H9 (cell line): ENCODE data around the gene DNAH8. TPM values are rescaled to one million over a fixed set of nuclear protein-coding genes. Genes with fewer than 3 reads are reported as not detected.

Experiments used
- DNase-seq: peaks from one replicate; pipeline ENCODE4 v3.0.0-alpha.2; 2017
- H2AFZ ChIP-seq: one replicate; pipeline ENCODE4 v1.6.1; 2013; ENCODE audit warnings: mild to moderate bottlenecking, low read length, control low read depth, moderate library complexity
- H2AK5ac ChIP-seq: 2 replicates; pipeline ENCODE4 v1.6.1; 2013; ENCODE audit warnings: low read length, control low read depth, mixed read lengths; ENCODE audit not compliant: insufficient read length
- H2BK120ac ChIP-seq: one replicate; pipeline ENCODE4 v1.6.1; 2013; ENCODE audit warnings: low read depth, mild to moderate bottlenecking, low read length, control low read depth, inconsistent platforms; ENCODE audit not compliant: poor library complexity, severe bottlenecking
- H2BK12ac ChIP-seq: 2 replicates; pipeline ENCODE4 v1.6.1; 2013; ENCODE audit warnings: low read length, control low read depth, mixed read lengths, low read depth; ENCODE audit not compliant: insufficient read length
- H2BK15ac ChIP-seq: 2 replicates; pipeline ENCODE4 v1.6.1; 2013; ENCODE audit warnings: low read depth, low read length, control low read depth
- H2BK20ac ChIP-seq: one replicate; pipeline ENCODE4 v1.6.1; 2013; ENCODE audit warnings: low read depth, mild to moderate bottlenecking, low read length, control low read depth, inconsistent platforms; ENCODE audit not compliant: poor library complexity, severe bottlenecking
- H2BK5ac ChIP-seq: 2 replicates; pipeline ENCODE4 v1.6.1; 2013; ENCODE audit warnings: low read length, control low read depth, mixed read lengths; ENCODE audit not compliant: insufficient read length
- H3K14ac ChIP-seq: 2 replicates; pipeline ENCODE4 v1.6.1; 2013; ENCODE audit warnings: low read length, control low read depth; ENCODE audit not compliant: insufficient read depth
- H3K18ac ChIP-seq: 2 replicates; pipeline ENCODE4 v1.6.1; 2013; ENCODE audit warnings: low read depth, mild to moderate bottlenecking, mixed read lengths, low read length, control low read depth; ENCODE audit not compliant: insufficient read length
- H3K23ac ChIP-seq: 2 replicates; pipeline ENCODE4 v1.6.1; 2013; ENCODE audit warnings: low read length, control low read depth, mixed read lengths, low read depth; ENCODE audit not compliant: insufficient read length
- H3K23me2 ChIP-seq: 2 replicates; pipeline ENCODE4 v1.6.1; 2013; ENCODE audit warnings: low read depth, mild to moderate bottlenecking, mixed read lengths, low read length, control low read depth; ENCODE audit not compliant: insufficient read length, poor library complexity, severe bottlenecking
- H3K27ac ChIP-seq: 2 replicates; pipeline ENCODE4 v1.5.1; 2013; ENCODE audit warnings: low read length, control low read depth, mixed read lengths, low read depth; ENCODE audit not compliant: insufficient read length
- H3K27me3 ChIP-seq: 2 replicates; pipeline ENCODE4 v1.6.1; 2013; ENCODE audit warnings: low read length, control low read depth, inconsistent platforms; ENCODE audit not compliant: insufficient read depth
- H3K4ac ChIP-seq: 2 replicates; pipeline ENCODE4 v1.6.1; 2013; ENCODE audit warnings: low read depth, mild to moderate bottlenecking, control low read depth, inconsistent platforms, low read length, moderate library complexity
- H3K4me1 ChIP-seq: 2 replicates; pipeline ENCODE4 v1.6.1; 2013; ENCODE audit warnings: low read length, control low read depth, inconsistent platforms; ENCODE audit not compliant: insufficient read depth
- H3K4me2 ChIP-seq: 2 replicates; pipeline ENCODE4 v1.6.1; 2013; ENCODE audit warnings: low read length, control low read depth, mixed read lengths; ENCODE audit not compliant: insufficient read length, insufficient read depth
- H3K56ac ChIP-seq: 2 replicates; pipeline ENCODE4 v1.6.1; 2013; ENCODE audit warnings: low read depth, mild to moderate bottlenecking, mixed read lengths, low read length, control low read depth; ENCODE audit not compliant: insufficient read length
- H3K79me1 ChIP-seq: 2 replicates; pipeline ENCODE4 v1.6.1; 2013; ENCODE audit warnings: low read depth, mild to moderate bottlenecking, moderate library complexity, low read length, control low read depth, inconsistent platforms; ENCODE audit not compliant: insufficient read depth, poor library complexity, severe bottlenecking
- H3K79me2 ChIP-seq: 2 replicates; pipeline ENCODE4 v1.6.1; 2013; ENCODE audit warnings: low read length, control low read depth, inconsistent platforms; ENCODE audit not compliant: insufficient read depth
- H3K9ac ChIP-seq: 2 replicates; pipeline ENCODE4 v1.6.1; 2013; ENCODE audit warnings: low read length, control low read depth, mixed read lengths; ENCODE audit not compliant: insufficient read length; ENCODE audit errors: extremely low read depth
- H3K9me3 ChIP-seq: one replicate; pipeline ENCODE4 v1.6.1; 2013; ENCODE audit warnings: low read depth, low read length, inconsistent platforms; ENCODE audit not compliant: control insufficient read depth
- H3T11ph ChIP-seq: one replicate; pipeline ENCODE4 v1.6.1; 2013; ENCODE audit warnings: mild to moderate bottlenecking, low read length, control low read depth, inconsistent platforms
- H4K20me1 ChIP-seq: one replicate; pipeline ENCODE4 v1.6.1; 2013; ENCODE audit not compliant: control insufficient read depth, insufficient read length, insufficient read depth
- H4K5ac ChIP-seq: 2 replicates; pipeline ENCODE4 v1.6.1; 2013; ENCODE audit warnings: low read depth, mild to moderate bottlenecking, mixed read lengths, low read length, control low read depth; ENCODE audit not compliant: insufficient read length
- H4K8ac ChIP-seq: replicated peaks from 2 replicates; pipeline ENCODE4 v1.6.1; 2013; ENCODE audit warnings: low read length, control low read depth, mixed read lengths, low read depth; ENCODE audit not compliant: insufficient read length
- H4K91ac ChIP-seq: 2 replicates; pipeline ENCODE4 v1.6.1; 2013; ENCODE audit warnings: low read depth, mild to moderate bottlenecking, moderate library complexity, mixed read lengths, low read length, control low read depth; ENCODE audit not compliant: insufficient read length
- H3K27ac Mint-ChIP-seq, 3 experiments: 2 replicates in 2 of 3; 3 replicates in 1 of 3; pipeline ENCODE4 v1.8.0; 2020 to 2021; ENCODE audit warnings: mixed read lengths in 3 of 3, mild to moderate bottlenecking in 1 of 3, moderate library complexity in 1 of 3
- H3K27me3 Mint-ChIP-seq: 2 replicates; pipeline ENCODE4 v1.8.0; 2021; ENCODE audit warnings: low read depth, mild to moderate bottlenecking, moderate library complexity, mixed read lengths
- H3K36me3 Mint-ChIP-seq, 3 experiments: 2 replicates in 2 of 3; 3 replicates in 1 of 3; pipeline ENCODE4 v1.8.0; 2020 to 2021; ENCODE audit warnings: low read depth in 3 of 3, mixed read lengths in 3 of 3; ENCODE audit not compliant: insufficient read depth in 1 of 3
- H3K4me1 Mint-ChIP-seq, 2 experiments: 2 replicates each; pipeline ENCODE4 v1.8.0; 2020; ENCODE audit warnings: mixed read lengths in 2 of 2
- H3K4me3 Mint-ChIP-seq, 2 experiments: 2 replicates in 1 of 2; 3 replicates in 1 of 2; pipeline ENCODE4 v1.8.0; 2020 to 2021; ENCODE audit warnings: mild to moderate bottlenecking in 2 of 2, mixed read lengths in 2 of 2, moderate library complexity in 1 of 2
- H3K9me3 Mint-ChIP-seq, 2 experiments: 2 replicates in 1 of 2; 3 replicates in 1 of 2; pipeline ENCODE4 v1.8.0; 2020; ENCODE audit warnings: mild to moderate bottlenecking in 2 of 2, mixed read lengths in 2 of 2, moderate library complexity in 1 of 2
- WGBS: extraction: QIAGEN DNeasy Blood & Tissue Kit; methylation state at CpG from one replicate; pipeline ENCODE4 v1.1.7; 2013; ENCODE audit warnings: missing lambda C conversion rate, low lambda C conversion rate, mixed read lengths; ENCODE audit not compliant: insufficient read length; ENCODE audit errors: extremely low coverage; 5-methylcytosine and 5-hydroxymethylcytosine counted together
- total RNA-seq: library from RNA; stranded (reverse); gene quantifications from 2 replicates; pipeline ENCODE4 v1.2.1, GENCODE V29; 2021
- TF ChIP-seq, protein P1 (sequence below): fragments of 200-600 bp; sonication (generic); conservative IDR thresholded peaks from 3 replicates; pipeline ENCODE4 v1.8.0; 2021; ENCODE audit warnings: antibody characterized with exemption, mild to moderate bottlenecking

DNAH8 gene
- total RNA-seq, 1 experiment from 2014 or later, result not detected

DNA sequence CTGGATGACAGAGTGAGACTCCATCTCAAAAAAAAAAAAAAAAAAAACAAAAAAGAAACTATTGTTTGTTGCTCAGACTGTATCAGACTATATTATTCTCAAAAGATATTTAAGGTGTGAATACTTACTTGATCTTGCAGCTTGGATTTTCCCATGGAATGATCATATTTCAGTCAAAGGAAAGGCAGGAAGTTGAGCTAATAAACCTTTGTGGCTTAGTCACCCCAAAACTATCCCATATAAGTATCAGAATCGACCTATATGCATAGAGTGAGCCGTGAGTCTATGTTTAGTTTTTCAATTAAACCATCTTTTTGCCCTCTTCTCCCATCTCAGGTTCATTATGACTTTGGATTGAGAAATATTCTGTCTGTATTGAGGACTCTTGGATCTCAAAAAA is 152.6 kb downstream of the DNAH8 start:
- H3K4me1 ChIP-seq, result no peaks in the 10 kb centered on the region
- H3K14ac ChIP-seq, result no peak overlapping the region
- no peak overlapping the region for H2BK15ac ChIP-seq
- H4K8ac ChIP-seq, result no peak overlapping the region
- TF ChIP-seq, protein P1, sequence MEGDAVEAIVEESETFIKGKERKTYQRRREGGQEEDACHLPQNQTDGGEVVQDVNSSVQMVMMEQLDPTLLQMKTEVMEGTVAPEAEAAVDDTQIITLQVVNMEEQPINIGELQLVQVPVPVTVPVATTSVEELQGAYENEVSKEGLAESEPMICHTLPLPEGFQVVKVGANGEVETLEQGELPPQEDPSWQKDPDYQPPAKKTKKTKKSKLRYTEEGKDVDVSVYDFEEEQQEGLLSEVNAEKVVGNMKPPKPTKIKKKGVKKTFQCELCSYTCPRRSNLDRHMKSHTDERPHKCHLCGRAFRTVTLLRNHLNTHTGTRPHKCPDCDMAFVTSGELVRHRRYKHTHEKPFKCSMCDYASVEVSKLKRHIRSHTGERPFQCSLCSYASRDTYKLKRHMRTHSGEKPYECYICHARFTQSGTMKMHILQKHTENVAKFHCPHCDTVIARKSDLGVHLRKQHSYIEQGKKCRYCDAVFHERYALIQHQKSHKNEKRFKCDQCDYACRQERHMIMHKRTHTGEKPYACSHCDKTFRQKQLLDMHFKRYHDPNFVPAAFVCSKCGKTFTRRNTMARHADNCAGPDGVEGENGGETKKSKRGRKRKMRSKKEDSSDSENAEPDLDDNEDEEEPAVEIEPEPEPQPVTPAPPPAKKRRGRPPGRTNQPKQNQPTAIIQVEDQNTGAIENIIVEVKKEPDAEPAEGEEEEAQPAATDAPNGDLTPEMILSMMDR, result no peak
- H2BK20ac ChIP-seq, result no peak overlapping the region
- H3K36me3 Mint-ChIP-seq, result no peaks in the 10 kb centered on the region
- no peaks in the 10 kb centered on the region for H3K27me3 ChIP-seq
- no peak overlapping the region for H3K27ac Mint-ChIP-seq
- H4K20me1 ChIP-seq, result no peaks in the 10 kb centered on the region
- WGBS, result no CpG with 5 or more reads among the region's 2 CpGs
- H2BK120ac ChIP-seq, result no peak overlapping the region
- no peak overlapping the region for H3T11ph ChIP-seq
- no peak for DNase-seq
- H2AFZ ChIP-seq, result no peak overlapping the region
- H2AK5ac ChIP-seq, result no peak overlapping the region
- H3K4ac ChIP-seq, result no peak overlapping the region
- peaks cover 1 to 3% of the 10 kb centered on the region in 2 experiments; a peak in 3 of 4 replicates for H3K4me1 Mint-ChIP-seq
- H3K9me3 ChIP-seq, result no peaks in the 10 kb centered on the region
- H3K4me3 Mint-ChIP-seq, result no peak overlapping the region
- H3K27me3 Mint-ChIP-seq, result peaks cover 2% of the 10 kb centered on the region
- H3K79me1 ChIP-seq, result no peaks in the 10 kb centered on the region
- H3K9me3 Mint-ChIP-seq, result no peaks in the 10 kb centered on the region
- no peak overlapping the region for H3K4me2 ChIP-seq
- no peaks in the 10 kb centered on the region for H3K23me2 ChIP-seq
- no peak overlapping the region for H2BK5ac ChIP-seq
- H4K5ac ChIP-seq, result no peak overlapping the region
- H4K91ac ChIP-seq, result no peak overlapping the region
- no peak overlapping the region for H2BK12ac ChIP-seq
- H3K18ac ChIP-seq, result no peak overlapping the region
- no peaks in the 10 kb centered on the region for H3K79me2 ChIP-seq
- no peak overlapping the region for H3K23ac ChIP-seq
- H3K9ac ChIP-seq, result no peak overlapping the region
- H3K56ac ChIP-seq, result no peak overlapping the region
- H3K27ac ChIP-seq, result no peak overlapping the region
